GM12801 (cell line): ENCODE measurements around the gene PKN1.

Experiments used
- CTCF ChIP-seq: IDR thresholded peaks from one replicate; pipeline ENCODE4 v1.5.1; 2011; ENCODE audit warnings: control low read depth; ENCODE audit not compliant: insufficient read length; ENCODE audit errors: extremely low read depth

The PKN1 gene

GRCh38 chr19:14510311-14511228, 77.5 kb downstream of the PKN1 start:
- no peak for TF ChIP-seq CTCF

- TF ChIP-seq CTCF, result no peak
These were observed 78.1 kb downstream of the PKN1 start for GRCh38 chr19:14511229-14511593.

- TF ChIP-seq CTCF, result no peak
These were observed 79.4 kb downstream of the PKN1 start for GRCh38 chr19:14512406-14512961.

- no peak for TF ChIP-seq CTCF
These were observed 81.2 kb downstream of the PKN1 start for GRCh38 chr19:14514215-14514863.

- TF ChIP-seq CTCF, result no peak
These were observed 82.5 kb downstream of the PKN1 start for GRCh38 chr19:14515501-14516047.

GRCh38 chr19:14516048-14516534, 83.0 kb downstream of the PKN1 start:
- TF ChIP-seq CTCF, result no peak
